DOHH2 (cell line): ENCODE measurements around the gene SPHK1.

ENCODE experiments used
- EZH2phosphoT487 ChIP-seq: fragments of 200-600 bp; sonication (generic); IDR thresholded peaks from 2 replicates; pipeline ENCODE4 v1.6.1; 2017; ENCODE audit warnings: borderline replicate concordance, mild to moderate bottlenecking, antibody characterized with exemption, low read length, moderate library complexity, mixed read lengths
- TF ChIP-seq, protein P1 (sequence below): fragments of 200-600 bp; sonication (generic); IDR thresholded peaks from one replicate; pipeline ENCODE4 v1.5.1; 2014; ENCODE audit warnings: antibody characterized with exemption, mild to moderate bottlenecking, low read depth, low read length; ENCODE audit not compliant: poor library complexity, severe bottlenecking

DNA sequence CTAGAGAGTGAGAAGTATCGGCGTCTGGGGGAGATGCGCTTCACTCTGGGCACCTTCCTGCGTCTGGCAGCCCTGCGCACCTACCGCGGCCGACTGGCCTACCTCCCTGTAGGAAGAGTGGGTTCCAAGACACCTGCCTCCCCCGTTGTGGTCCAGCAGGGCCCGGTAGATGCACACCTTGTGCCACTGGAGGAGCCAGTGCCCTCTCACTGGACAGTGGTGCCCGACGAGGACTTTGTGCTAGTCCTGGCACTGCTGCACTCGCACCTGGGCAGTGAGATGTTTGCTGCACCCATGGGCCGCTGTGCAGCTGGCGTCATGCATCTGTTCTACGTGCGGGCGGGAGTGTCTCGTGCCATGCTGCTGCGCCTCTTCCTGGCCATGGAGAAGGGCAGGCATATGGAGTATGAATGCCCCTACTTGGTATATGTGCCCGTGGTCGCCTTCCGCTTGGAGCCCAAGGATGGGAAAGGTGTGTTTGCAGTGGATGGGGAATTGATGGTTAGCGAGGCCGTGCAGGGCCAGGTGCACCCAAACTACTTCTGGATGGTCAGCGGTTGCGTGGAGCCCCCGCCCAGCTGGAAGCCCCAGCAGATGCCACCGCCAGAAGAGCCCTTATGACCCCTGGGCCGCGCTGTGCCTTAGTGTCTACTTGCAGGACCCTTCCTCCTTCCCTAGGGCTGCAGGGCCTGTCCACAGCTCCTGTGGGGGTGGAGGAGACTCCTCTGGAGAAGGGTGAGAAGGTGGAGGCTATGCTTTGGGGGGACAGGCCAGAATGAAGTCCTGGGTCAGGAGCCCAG is 2.8 kb downstream of the SPHK1 start:
- TF ChIP-seq, protein P1, sequence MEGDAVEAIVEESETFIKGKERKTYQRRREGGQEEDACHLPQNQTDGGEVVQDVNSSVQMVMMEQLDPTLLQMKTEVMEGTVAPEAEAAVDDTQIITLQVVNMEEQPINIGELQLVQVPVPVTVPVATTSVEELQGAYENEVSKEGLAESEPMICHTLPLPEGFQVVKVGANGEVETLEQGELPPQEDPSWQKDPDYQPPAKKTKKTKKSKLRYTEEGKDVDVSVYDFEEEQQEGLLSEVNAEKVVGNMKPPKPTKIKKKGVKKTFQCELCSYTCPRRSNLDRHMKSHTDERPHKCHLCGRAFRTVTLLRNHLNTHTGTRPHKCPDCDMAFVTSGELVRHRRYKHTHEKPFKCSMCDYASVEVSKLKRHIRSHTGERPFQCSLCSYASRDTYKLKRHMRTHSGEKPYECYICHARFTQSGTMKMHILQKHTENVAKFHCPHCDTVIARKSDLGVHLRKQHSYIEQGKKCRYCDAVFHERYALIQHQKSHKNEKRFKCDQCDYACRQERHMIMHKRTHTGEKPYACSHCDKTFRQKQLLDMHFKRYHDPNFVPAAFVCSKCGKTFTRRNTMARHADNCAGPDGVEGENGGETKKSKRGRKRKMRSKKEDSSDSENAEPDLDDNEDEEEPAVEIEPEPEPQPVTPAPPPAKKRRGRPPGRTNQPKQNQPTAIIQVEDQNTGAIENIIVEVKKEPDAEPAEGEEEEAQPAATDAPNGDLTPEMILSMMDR: no peak
- TF ChIP-seq EZH2phosphoT487: no peak
